Stimulated activated effector memory CD8-positive, alpha-beta T cell treated with anti-CD3 and anti-CD28 coated beads, Interleukin-12 subunit alpha, Interleukin-12 subunit beta, amount 100 ng/mL, for 72 hours (primary cell): Measurements from ENCODE around the gene CDKAL1.

Source experiments
- ATAC-seq: fragments of 150-1000 bp; cut with Tn5 transposase; 2 replicates; pipeline ENCODE4 v1.10.0; 2021
- DNase-seq, 2 donors: peaks; one replicate each; pipeline ENCODE4 v3.0.0; 2021 to 2022; ENCODE audit warnings: low spot score in 2 of 2
- H3K27ac Mint-ChIP-seq: one replicate; pipeline ENCODE4 v1.8.0; 2022; ENCODE audit warnings: mild to moderate bottlenecking, mixed read lengths
- H3K36me3 Mint-ChIP-seq: one replicate; pipeline ENCODE4 v1.8.0; 2022; ENCODE audit warnings: mild to moderate bottlenecking, mixed read lengths
- H3K4me1 Mint-ChIP-seq: one replicate; pipeline ENCODE4 v1.8.0; 2022; ENCODE audit warnings: mixed read lengths
- H3K4me3 Mint-ChIP-seq: one replicate; pipeline ENCODE4 v1.8.0; 2022; ENCODE audit warnings: mild to moderate bottlenecking, mixed read lengths
- H3K9me3 Mint-ChIP-seq: one replicate; pipeline ENCODE4 v1.8.0; 2022; ENCODE audit warnings: mixed read lengths

CDKAL1 gene

GRCh38 chr6:21265034-21265729, 730.9 kb downstream of the CDKAL1 start:
- Mint-ChIP-seq H3K27ac (peak overlapping the region; percentile 68), H3K9me3 (peaks cover 3% of the 10 kb centered on the region), H3K4me3 (peak overlapping the region; percentile 22), H3K4me1 (peaks cover 22% of the 10 kb centered on the region), H3K36me3 (no peaks in the 10 kb centered on the region)
- ATAC-seq: peak; percentile 95
- DNase-seq: peak in 1 of 2 donors; percentile 62

- H3K36me3 Mint-ChIP-seq: no peaks in the 10 kb centered on the region
- peaks cover 22% of the 10 kb centered on the region for H3K4me1 Mint-ChIP-seq
- no peak for DNase-seq
- H3K9me3 Mint-ChIP-seq: peaks cover 3% of the 10 kb centered on the region
- peak overlapping the region; percentile 68 for H3K27ac Mint-ChIP-seq
- H3K4me3 Mint-ChIP-seq: no peak overlapping the region
- ATAC-seq: peak; percentile 63
Observed at GRCh38 chr6:21265730-21266044, 731.4 kb downstream of the CDKAL1 start.

GRCh38 chr6:21270636-21271201, 736.5 kb downstream of the CDKAL1 start:
- Mint-ChIP-seq H3K4me3 (no peak overlapping the region), H3K36me3 (no peaks in the 10 kb centered on the region), H3K4me1 (peaks cover under 1% of the 10 kb centered on the region), H3K9me3 (peaks cover 3% of the 10 kb centered on the region), H3K27ac (no peak overlapping the region)
- DNase-seq (no peak), ATAC-seq (no peak)

- no peak for ATAC-seq
- Mint-ChIP-seq H3K4me3 (no peak overlapping the region), H3K9me3 (no peaks in the 10 kb centered on the region), H3K4me1 (no peaks in the 10 kb centered on the region), H3K27ac (no peak overlapping the region), H3K36me3 (no peaks in the 10 kb centered on the region)
- DNase-seq: no peak
Observed at GRCh38 chr6:21271428-21272155, 737.3 kb downstream of the CDKAL1 start.

- H3K4me3 Mint-ChIP-seq: no peak overlapping the region
- DNase-seq (no peak), ATAC-seq (no peak)
- H3K27ac Mint-ChIP-seq: no peak overlapping the region
- H3K9me3 Mint-ChIP-seq: no peaks in the 10 kb centered on the region
- H3K4me1 Mint-ChIP-seq: no peaks in the 10 kb centered on the region
- H3K36me3 Mint-ChIP-seq: no peaks in the 10 kb centered on the region
Observed at GRCh38 chr6:21273451-21273850, 739.2 kb downstream of the CDKAL1 start.

- no peak overlapping the region for H3K27ac Mint-ChIP-seq
- no peaks in the 10 kb centered on the region for H3K36me3 Mint-ChIP-seq
- ATAC-seq: no peak
- H3K4me3 Mint-ChIP-seq: no peak overlapping the region
- DNase-seq: no peak
- H3K9me3 Mint-ChIP-seq: no peaks in the 10 kb centered on the region
- no peaks in the 10 kb centered on the region for H3K4me1 Mint-ChIP-seq
Observed at GRCh38 chr6:21274851-21275250, 740.6 kb downstream of the CDKAL1 start.

- ATAC-seq: no peak
- DNase-seq: no peak
- no peaks in the 10 kb centered on the region for H3K4me1 Mint-ChIP-seq
- no peaks in the 10 kb centered on the region for H3K9me3 Mint-ChIP-seq
- no peak overlapping the region for H3K4me3 Mint-ChIP-seq
- no peak overlapping the region for H3K27ac Mint-ChIP-seq
- H3K36me3 Mint-ChIP-seq: no peaks in the 10 kb centered on the region
Observed at GRCh38 chr6:21277601-21278374, 743.5 kb downstream of the CDKAL1 start.

- Mint-ChIP-seq H3K4me3 (no peak overlapping the region), H3K4me1 (no peaks in the 10 kb centered on the region), H3K27ac (no peak overlapping the region), H3K36me3 (no peaks in the 10 kb centered on the region), H3K9me3 (no peaks in the 10 kb centered on the region)
- no peak for ATAC-seq
- DNase-seq: no peak
Observed at GRCh38 chr6:21278375-21278745, 744.1 kb downstream of the CDKAL1 start.

GRCh38 chr6:21279619-21280018, 745.4 kb downstream of the CDKAL1 start:
- Mint-ChIP-seq H3K36me3 (no peaks in the 10 kb centered on the region), H3K4me1 (no peaks in the 10 kb centered on the region), H3K9me3 (no peaks in the 10 kb centered on the region), H3K27ac (no peak overlapping the region), H3K4me3 (no peak overlapping the region)
- ATAC-seq: no peak
- peak in 1 of 2 donors; percentile 22 for DNase-seq

GRCh38 chr6:21281366-21281765, 747.1 kb downstream of the CDKAL1 start:
- DNase-seq: peak in 1 of 2 donors; percentile 25
- H3K4me1 Mint-ChIP-seq: no peaks in the 10 kb centered on the region
- H3K9me3 Mint-ChIP-seq: no peaks in the 10 kb centered on the region
- no peak overlapping the region for H3K4me3 Mint-ChIP-seq
- no peaks in the 10 kb centered on the region for H3K36me3 Mint-ChIP-seq
- H3K27ac Mint-ChIP-seq: no peak overlapping the region
- no peak for ATAC-seq
